ENCODE data around the gene STK32C. TPM values are rescaled to one million over a fixed set of nuclear protein-coding genes. Genes with fewer than 3 reads are reported as not detected.

Gene STK32C
- total RNA-seq, 1 donor from 2014 or later, result 2.5 TPM

- Histone ChIP-seq H3K9ac (no peak overlapping the region), H4K20me1 (ENCODE audit: low read depth) (no peaks in the 10 kb centered on the region), H3K27me3 (no peaks in the 10 kb centered on the region), H3K4me1 (peaks cover 5% of the 10 kb centered on the region), H3K27ac (no peak overlapping the region), H3K36me3 (no peaks in the 10 kb centered on the region), H3K4me3 (no peak overlapping the region), H3K79me2 (ENCODE audit: low read depth) (no peaks in the 10 kb centered on the region), H2AFZ (replicated peaks) (no peak overlapping the region), H3K9me3 (ENCODE audit: low read depth) (no peaks in the 10 kb centered on the region), H3K4me2 (no peak overlapping the region), H3F3A (ENCODE audit: low read depth) (no peaks in the 10 kb centered on the region)
- DNase-seq (ENCODE audit: low spot score), result no peak
- peaks cover 25% of the 10 kb centered on the region for H3K4me1 Mint-ChIP-seq
- peaks cover 13% of the 10 kb centered on the region for H3K27me3 Mint-ChIP-seq (ENCODE audit: insufficient read depth, low read depth)
- no peak overlapping the region for H3K4me3 Mint-ChIP-seq
- no peak overlapping the region for H3K27ac Mint-ChIP-seq
- TF ChIP-seq EZH2 (IDR thresholded peaks at IDR 0.05), result no peak
- no peak for TF ChIP-seq EZH2phosphoT487 (IDR thresholded peaks at IDR 0.05)
- no peak for TF ChIP-seq CTCF (IDR thresholded peaks at IDR 0.05)
- H3K9me3 Mint-ChIP-seq, result no peaks in the 10 kb centered on the region
- H3K36me3 Mint-ChIP-seq, result no peaks in the 10 kb centered on the region
Measured at GRCh38 chr10:132271458-132272230, 36.1 kb downstream of the STK32C start.

DNA sequence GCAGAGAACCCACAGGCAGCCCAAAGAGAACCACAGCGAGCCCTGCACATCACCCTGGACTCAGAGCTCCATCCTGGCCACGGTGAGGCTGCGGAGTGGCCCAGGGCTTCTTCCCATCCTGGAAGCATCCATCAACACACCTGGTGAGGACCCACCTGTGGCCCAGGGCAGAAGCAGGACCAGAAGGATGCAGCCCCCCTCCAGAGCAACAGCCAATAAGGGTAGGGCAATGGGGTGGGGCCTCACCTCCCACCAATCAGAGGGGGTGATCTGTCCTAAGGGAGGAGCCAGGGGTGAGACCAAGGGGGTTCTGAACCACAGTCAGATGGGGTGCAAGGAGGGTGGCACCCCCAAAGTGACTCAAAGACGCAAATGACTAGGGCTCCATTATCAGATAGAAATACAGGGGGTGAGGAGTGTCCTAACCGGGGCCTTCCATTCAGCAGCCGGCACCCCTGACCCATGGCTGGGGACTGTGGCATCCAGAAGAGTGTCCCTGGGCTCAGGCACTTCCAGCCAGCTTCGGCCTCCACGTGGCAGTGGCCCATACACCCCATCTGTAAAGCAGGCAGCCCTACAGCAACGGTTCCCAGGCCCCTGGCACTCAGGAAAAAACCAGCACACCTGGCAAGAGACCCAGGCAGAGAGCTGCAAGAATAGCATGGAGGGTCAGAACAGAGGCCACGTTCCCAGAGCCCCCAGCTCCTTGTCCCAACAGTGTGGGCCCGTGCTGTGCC lies 36.9 kb downstream of the STK32C start:
- Mint-ChIP-seq H3K36me3 (no peaks in the 10 kb centered on the region), H3K4me1 (peaks cover 32% of the 10 kb centered on the region), H3K27me3 (ENCODE audit: insufficient read depth, low read depth) (peaks cover 13% of the 10 kb centered on the region), H3K9me3 (no peaks in the 10 kb centered on the region), H3K4me3 (no peak overlapping the region), H3K27ac (no peak overlapping the region)
- Histone ChIP-seq H3K27ac (no peak overlapping the region), H3K27me3 (no peaks in the 10 kb centered on the region), H3K4me1 (peaks cover 9% of the 10 kb centered on the region), H3K9ac (no peak overlapping the region), H3K9me3 (ENCODE audit: low read depth) (no peaks in the 10 kb centered on the region), H2AFZ (replicated peaks) (no peak overlapping the region), H3K79me2 (ENCODE audit: low read depth) (no peaks in the 10 kb centered on the region), H3K36me3 (no peaks in the 10 kb centered on the region), H4K20me1 (ENCODE audit: low read depth) (no peaks in the 10 kb centered on the region), H3K4me3 (no peak overlapping the region), H3K4me2 (no peak overlapping the region), H3F3A (ENCODE audit: low read depth) (peaks cover 2% of the 10 kb centered on the region)
- TF ChIP-seq EZH2phosphoT487 (IDR thresholded peaks at IDR 0.05) (no peak), EZH2 (IDR thresholded peaks at IDR 0.05) (no peak), CTCF (IDR thresholded peaks at IDR 0.05) (no peak)
- no peak for DNase-seq (ENCODE audit: low spot score)

GRCh38 chr10:132270256-132270655 lies 37.5 kb downstream of the STK32C start:
- Mint-ChIP-seq H3K27ac (no peak overlapping the region), H3K36me3 (no peaks in the 10 kb centered on the region), H3K4me1 (peaks cover 39% of the 10 kb centered on the region), H3K4me3 (no peak overlapping the region), H3K9me3 (no peaks in the 10 kb centered on the region), H3K27me3 (ENCODE audit: insufficient read depth, low read depth) (peaks cover 13% of the 10 kb centered on the region)
- H2AFZ ChIP-seq (replicated peaks), result no peak overlapping the region
- peaks cover 2% of the 10 kb centered on the region for H3F3A ChIP-seq (ENCODE audit: low read depth)
- H3K4me2 ChIP-seq, result no peak overlapping the region
- no peaks in the 10 kb centered on the region for H3K27me3 ChIP-seq
- no peak for DNase-seq (ENCODE audit: low spot score)
- no peak overlapping the region for H3K9ac ChIP-seq
- no peaks in the 10 kb centered on the region for H3K79me2 ChIP-seq (ENCODE audit: low read depth)
- H3K36me3 ChIP-seq, result no peaks in the 10 kb centered on the region
- no peaks in the 10 kb centered on the region for H3K9me3 ChIP-seq (ENCODE audit: low read depth)
- no peak overlapping the region for H3K4me3 ChIP-seq
- TF ChIP-seq CTCF (IDR thresholded peaks at IDR 0.05) (no peak), EZH2phosphoT487 (IDR thresholded peaks at IDR 0.05) (no peak), EZH2 (IDR thresholded peaks at IDR 0.05) (no peak)
- H3K4me1 ChIP-seq, result peaks cover 15% of the 10 kb centered on the region
- H3K27ac ChIP-seq, result no peak overlapping the region
- no peaks in the 10 kb centered on the region for H4K20me1 ChIP-seq (ENCODE audit: low read depth)

Data from neural progenitor cell (in vitro differentiated cells).